Activated CD4-positive, CD25-positive, alpha-beta regulatory T cell (primary cell): ENCODE results near the gene OR11H12.
"Not testable (repeated sequence)": the region's sequence is repeated elsewhere in the genome, so short reads cannot be mapped to it uniquely, and the experiment has no call there.

ENCODE experiments used
- DNase-seq, 4 experiments: peaks; one replicate each; lab custom pipeline; 2025; lab: John Stamatoyannopoulos, UW

The OR11H12 gene

GRCh38 chr14:18600817-18601216 lies at the start of gene OR11H12:
OR11H12 (plus strand) TSS chr14:18601117; CDS start chr14:18601117, 0 bp downstream.
- not testable (repeated sequence) for DNase-seq

- DNase-seq: not testable (repeated sequence)
These were observed 18.0 kb upstream of the OR11H12 start for GRCh38 chr14:18582908-18583307.

GRCh38 chr14:18626610-18627213 lies 25.8 kb downstream of the OR11H12 start:
- not testable (repeated sequence) for DNase-seq

GRCh38 chr14:18636066-18636465 lies 35.1 kb downstream of the OR11H12 start:
- not testable (repeated sequence) for DNase-seq

GRCh38 chr14:18638032-18638431 lies 37.1 kb downstream of the OR11H12 start:
- DNase-seq: not testable (repeated sequence)

- DNase-seq: not testable (repeated sequence)
These were observed 37.9 kb downstream of the OR11H12 start for GRCh38 chr14:18638785-18639184.

- not testable (repeated sequence) for DNase-seq
These were observed 45.3 kb downstream of the OR11H12 start for GRCh38 chr14:18646075-18646730.
